Sigmoid colon (tissue), 4 donors: ENCODE measurements around the gene FREM1.

ENCODE experiments used
- CTCF ChIP-seq, 4 experiments: fragments of 450-650 bp in 3 of 4; fragments of 200-600 bp in 1 of 4; IDR thresholded peaks; one replicate each; pipeline ENCODE4 v1.5.1; 2016 to 2019; ENCODE audit warnings: antibody characterized with exemption in 4 of 4, mild to moderate bottlenecking in 3 of 4, moderate library complexity in 2 of 4
- POLR2A ChIP-seq, 2 donors: fragments of 450-650 bp; IDR thresholded peaks; one replicate each; pipeline ENCODE4 v1.6.1; 2016; ENCODE audit warnings: antibody characterized with exemption in 2 of 2, mild to moderate bottlenecking in 2 of 2, moderate library complexity in 2 of 2
- POLR2AphosphoS5 ChIP-seq, 4 donors: sonication (generic); formaldehyde crosslinking; IDR thresholded peaks; one replicate each; pipeline ENCODE4 v1.6.1; 2017; ENCODE audit warnings: antibody characterized with exemption in 4 of 4

- TF ChIP-seq POLR2AphosphoS5 (IDR thresholded peaks at IDR 0.05): no peak
- TF ChIP-seq CTCF (IDR thresholded peaks at IDR 0.05): no peak
- TF ChIP-seq POLR2A (IDR thresholded peaks at IDR 0.05): no peak
Measured at GRCh38 chr9:14686168-14686567, 224.1 kb downstream of the FREM1 start.
